ENCODE data around the gene NPDC1. TPM values are rescaled to one million over a fixed set of nuclear protein-coding genes. Genes with fewer than 3 reads are reported as not detected.

NPDC1 gene
- total and polyA plus RNA-seq, 2 of the 8 experiments (the other 6 are each of a cell fraction or from before 2014, with no cell fraction given) = 26.2 to 44.1 TPM

DNA sequence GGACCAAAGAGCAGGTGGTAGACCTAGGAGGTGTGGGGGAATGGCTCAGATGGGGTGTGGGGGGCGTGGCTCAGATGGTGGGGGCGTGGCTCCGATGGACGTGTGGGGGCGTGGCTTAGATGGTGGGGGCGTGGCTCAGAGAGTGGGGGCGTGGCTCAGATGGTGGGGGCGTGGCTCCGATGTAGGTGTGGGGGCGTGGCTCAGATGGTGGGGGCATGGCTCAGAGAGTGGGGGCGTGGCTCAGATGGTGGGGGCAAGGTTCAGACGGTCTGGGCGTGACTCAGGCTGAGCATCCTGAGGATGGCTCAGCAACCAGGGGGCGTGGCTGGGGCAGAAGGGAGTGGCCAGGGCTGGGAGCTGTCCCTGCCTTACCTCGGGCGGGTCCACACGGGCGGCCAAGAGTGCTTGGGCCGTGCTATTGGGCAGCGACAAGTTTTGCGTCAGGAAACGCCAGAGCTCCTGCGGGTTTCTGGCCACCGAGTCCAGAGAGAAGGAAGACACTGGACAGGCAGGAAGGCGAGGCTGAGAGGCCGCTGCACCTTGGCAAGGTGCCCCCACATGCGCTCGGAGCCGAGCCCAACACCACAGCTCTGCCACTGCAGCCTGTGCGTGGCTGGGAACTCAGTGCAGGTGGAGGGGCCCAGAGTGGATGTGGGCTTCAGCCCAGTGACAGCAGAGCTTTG, 23.9 kb downstream of the NPDC1 start:
- H3K9me3 ChIP-seq (ENCODE audit: insufficient read depth in 2 of 2, low read depth in 1 of 2, low read length in 1 of 2) = peaks cover 0 to 2% of the 10 kb centered on the region in 2 experiments; a peak in 1 of 4 replicates
- H2BK20ac ChIP-seq (ENCODE audit: low read length) = no peak overlapping the region
- no peaks in the 10 kb centered on the region for H3K79me2 ChIP-seq (ENCODE audit: control insufficient read depth in 1 of 2, insufficient read depth in 2 of 2, low read length in 2 of 2)
- H3K4me1 ChIP-seq (replicated peaks in 1 of 4; ENCODE audit: control insufficient read depth in 3 of 4, insufficient read depth in 4 of 4, low read length in 3 of 4) = peaks cover 0 to 9% (median 4%) of the 10 kb centered on the region in 4 experiments; a peak in 4 of 7 replicates
- H2BK15ac ChIP-seq (ENCODE audit: low read length) = peak overlapping the region; percentile 61; the same call in 1 of the 2 replicates
- no peak overlapping the region for H4K91ac ChIP-seq (replicated peaks; ENCODE audit: insufficient read length, low read length)
- 0 out of 2 replicates have a peak overlapping the region, but pooled peaks have one; percentile 60 for H2BK12ac ChIP-seq (ENCODE audit: low read depth, low read length)
- H2BK120ac ChIP-seq (replicated peaks; ENCODE audit: low read depth, low read length) = no peak overlapping the region
- FAIRE-seq (no peak), DNase-seq (ENCODE audit: low read depth in 1 of 2, low spot score in 2 of 2) (peak; percentile 90 to 95)
- peaks cover 0 to 9% (median 5%) of the 10 kb centered on the region in 4 experiments; a peak in 5 of 7 replicates for H3K27me3 ChIP-seq (replicated peaks in 1 of 4; ENCODE audit: control insufficient read depth in 3 of 4, extremely low read depth in 1 of 4, insufficient read depth in 3 of 4, low read length in 3 of 4)
- no peak overlapping the region; the same call in 1 of the 2 replicates for H4K8ac ChIP-seq (ENCODE audit: extremely low read depth, insufficient read depth, low read length)
- peaks cover 0 to 2% (median 0%) of the 10 kb centered on the region in 4 experiments; a peak in 1 of 8 replicates for H3K36me3 ChIP-seq (ENCODE audit: control insufficient read depth in 2 of 4, insufficient read depth in 4 of 4, low read length in 3 of 4)
- no peak overlapping the region for H3K14ac ChIP-seq (ENCODE audit: insufficient read length)
- peak; percentile 71; the same call in 1 of the 2 replicates for TF ChIP-seq CREB1 (IDR thresholded peaks at IDR 0.05)
- TF ChIP-seq, protein P1, sequence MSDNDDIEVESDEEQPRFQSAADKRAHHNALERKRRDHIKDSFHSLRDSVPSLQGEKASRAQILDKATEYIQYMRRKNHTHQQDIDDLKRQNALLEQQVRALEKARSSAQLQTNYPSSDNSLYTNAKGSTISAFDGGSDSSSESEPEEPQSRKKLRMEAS (IDR thresholded peaks at IDR 0.05) = peak; percentile 54; the same call in 1 of the 2 replicates
- TF ChIP-seq SP1 (IDR thresholded peaks at IDR 0.05; ENCODE audit: low read depth, low read length) = peak; percentile 75; the same call in 1 of the 2 replicates
- peak; percentile 9; the same call in 1 of the 2 replicates for TF ChIP-seq MAFK (IDR thresholded peaks at IDR 0.05; ENCODE audit: low read depth, low read length)
- TF ChIP-seq TBP (IDR thresholded peaks at IDR 0.05; ENCODE audit: low read depth, low read length) = peak; percentile 54
- TF ChIP-seq BACH1 (IDR thresholded peaks at IDR 0.05; ENCODE audit: low read length) = peak; percentile 14; the same call in 1 of the 2 replicates
- no peak for TF ChIP-seq POU5F1 (IDR thresholded peaks at IDR 0.05; ENCODE audit: low read depth, low read length)
- no peak for TF ChIP-seq GTF2F1 (IDR thresholded peaks at IDR 0.05; ENCODE audit: borderline replicate concordance, low read depth, low read length)
- TF ChIP-seq TAF1 (IDR thresholded peaks at IDR 0.05; ENCODE audit: low read depth, low read length) = 0 out of 2 replicates have a peak, but pooled peaks have one; percentile 25
- peak; percentile 90 for TF ChIP-seq SP4 (IDR thresholded peaks at IDR 0.05; ENCODE audit: low read length)
- TF ChIP-seq SRF (IDR thresholded peaks at IDR 0.05; ENCODE audit: low read depth, low read length) = no peak
- peak overlapping the region; percentile 48; the same call in 1 of the 2 replicates for H3K18ac ChIP-seq (ENCODE audit: extremely low read depth, low read length)
- 57% methylated on average over 19 of the region's 30 CpGs; no CpG with 5 or more reads in 1 of the 2 experiments for WGBS, 2 experiments (ENCODE audit: extremely low coverage in 1 of 2, insufficient coverage in 1 of 2, insufficient read length in 1 of 2, insufficient replicate concordance in 2 of 2, low coverage in 1 of 2, low lambda C conversion rate in 2 of 2, missing lambda C conversion rate in 1 of 2)
- H3K56ac ChIP-seq (replicated peaks; ENCODE audit: insufficient read length, low read depth, low read length) = no peak overlapping the region
- no peak overlapping the region for H3K4ac ChIP-seq (replicated peaks; ENCODE audit: insufficient read length, low read depth, low read length)
- H4K20me1 ChIP-seq (replicated peaks in 1 of 2; ENCODE audit: control insufficient read depth in 1 of 2, insufficient read depth in 2 of 2, low read length in 2 of 2) = peaks cover 0 to 8% of the 10 kb centered on the region in 2 experiments
- H3K27ac ChIP-seq (ENCODE audit: low read depth, low read length) = no peak overlapping the region
- peak overlapping the region; percentile 61; the same call in 1 of the 2 replicates for H2BK5ac ChIP-seq (ENCODE audit: low read depth, low read length)
- ChIA-PET CTCF (ENCODE audit: partially characterized antibody) (interaction anchor here (0.7 to 7.2 kb wide), 15 partner anchors 8 to 234 kb away, joined by 3 to 54 read pairs (median 4); partner anchors contain the start of genes ABCA2, FUT7, LCNL1 and PAXX), POLR2A (ENCODE audit: partially characterized antibody) (interaction anchor here (0.9 to 1.1 kb wide), 2 partner anchors 29 to 222 kb away, joined by 4 read pairs; no protein-coding TSS in a partner anchor)
- no peak overlapping the region for H2AK5ac ChIP-seq (ENCODE audit: low read depth, low read length)
- no peak overlapping the region for H3K4me2 ChIP-seq (ENCODE audit: insufficient read depth in 1 of 2, low read depth in 2 of 2, low read length in 2 of 2)
- H2AFZ ChIP-seq (ENCODE audit: low read length) = no peak overlapping the region
- H3K23ac ChIP-seq (ENCODE audit: insufficient read length) = no peak overlapping the region
- no peak overlapping the region for H3K4me3 ChIP-seq (ENCODE audit: extremely low read depth in 1 of 4, insufficient read depth in 2 of 4, low read depth in 3 of 4, low read length in 4 of 4)
- H3K9ac ChIP-seq (replicated peaks in 1 of 4; ENCODE audit: extremely low read depth in 1 of 4, low read depth in 3 of 4, low read length in 3 of 4) = no peak overlapping the region
- no peak overlapping the region for H4K5ac ChIP-seq (ENCODE audit: insufficient read length, low read depth, low read length)
- no peaks in the 10 kb centered on the region for H3K23me2 ChIP-seq (ENCODE audit: low read depth, low read length)
- no peaks in the 10 kb centered on the region for H3K79me1 ChIP-seq (ENCODE audit: low read depth, low read length)
